Stimulated activated CD4-positive, alpha-beta T cell treated with anti-CD3 and anti-CD28 coated beads, Interleukin-15, amount 100 ng/mL, for 48 hours (primary cell): ENCODE data around the gene NCKAP5.
"Not testable (repeated sequence)": the region's sequence is repeated elsewhere in the genome, so short reads cannot be mapped to it uniquely, and the experiment has no call there.

ENCODE experiments used
- DNase-seq, 2 donors: peaks; one replicate each; pipeline ENCODE4 v3.0.0-alpha.2; 2020; ENCODE audit warnings: low read depth in 2 of 2

The NCKAP5 gene

GRCh38 chr2:132809962-132810361, 758.3 kb downstream of the NCKAP5 start:
- not testable (repeated sequence) for DNase-seq

GRCh38 chr2:132804051-132804450, 764.2 kb downstream of the NCKAP5 start:
- no peak for DNase-seq

DNA sequence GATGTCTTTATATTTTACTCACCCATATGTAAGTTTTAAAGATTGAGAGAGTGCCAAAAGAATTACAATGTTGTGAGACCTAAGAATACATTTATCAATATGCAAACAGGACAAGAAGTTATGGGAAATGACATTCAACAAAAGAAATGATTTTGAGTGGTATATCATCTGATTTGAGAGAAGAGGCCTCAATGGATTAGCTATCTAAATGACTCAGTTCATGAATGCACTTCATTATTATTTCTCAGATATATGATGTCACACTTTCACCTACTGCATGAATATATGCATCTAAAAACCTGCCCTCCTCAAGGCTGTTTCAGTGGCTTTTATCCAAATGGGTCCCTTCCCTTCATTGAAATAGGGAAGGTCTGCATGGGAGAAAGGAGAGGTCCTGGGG, 769.9 kb downstream of the NCKAP5 start:
- DNase-seq: no peak

DNA sequence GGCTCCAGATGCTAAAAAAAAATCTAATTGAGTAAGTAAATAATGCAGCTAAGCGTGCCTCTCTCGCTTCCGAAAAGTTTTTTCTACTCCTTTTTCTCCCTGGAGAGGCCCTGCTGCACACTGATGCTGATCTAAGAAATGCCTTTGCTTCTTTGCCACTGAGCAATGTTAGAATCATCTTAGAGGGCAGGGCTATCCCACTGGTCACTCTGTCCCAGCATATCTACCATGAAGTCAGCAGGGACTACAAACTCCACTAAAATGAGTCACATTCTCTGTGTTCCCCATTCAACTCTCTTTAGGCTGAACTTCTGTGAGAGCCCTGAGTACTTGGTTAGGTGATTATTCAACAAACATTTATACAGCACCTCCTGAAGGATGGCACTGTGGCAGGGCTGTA, 770.7 kb downstream of the NCKAP5 start:
- DNase-seq: no peak

- DNase-seq: no peak
Measured at GRCh38 chr2:132797071-132797470, 771.2 kb downstream of the NCKAP5 start.

DNA sequence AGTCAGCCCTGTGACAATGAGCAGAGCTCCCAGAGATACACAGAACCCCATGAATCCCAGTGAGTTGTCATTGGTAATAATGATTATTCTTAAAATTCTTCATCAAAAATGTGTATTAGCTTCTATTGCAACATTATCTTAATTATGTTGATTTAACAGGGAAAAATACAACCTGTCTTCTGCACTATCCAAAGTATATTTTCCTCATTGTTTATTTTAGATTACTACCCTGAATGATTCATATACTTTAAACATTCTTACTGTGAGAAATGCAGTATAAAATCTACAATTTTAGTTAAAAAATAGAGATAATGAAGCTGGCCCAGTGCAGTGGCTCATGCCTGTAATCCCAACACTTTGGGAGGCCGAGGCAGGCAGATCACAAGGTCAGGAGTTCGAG, 773.0 kb downstream of the NCKAP5 start:
- no peak for DNase-seq

GRCh38 chr2:132793532-132793931, 774.7 kb downstream of the NCKAP5 start:
- no peak for DNase-seq

DNA sequence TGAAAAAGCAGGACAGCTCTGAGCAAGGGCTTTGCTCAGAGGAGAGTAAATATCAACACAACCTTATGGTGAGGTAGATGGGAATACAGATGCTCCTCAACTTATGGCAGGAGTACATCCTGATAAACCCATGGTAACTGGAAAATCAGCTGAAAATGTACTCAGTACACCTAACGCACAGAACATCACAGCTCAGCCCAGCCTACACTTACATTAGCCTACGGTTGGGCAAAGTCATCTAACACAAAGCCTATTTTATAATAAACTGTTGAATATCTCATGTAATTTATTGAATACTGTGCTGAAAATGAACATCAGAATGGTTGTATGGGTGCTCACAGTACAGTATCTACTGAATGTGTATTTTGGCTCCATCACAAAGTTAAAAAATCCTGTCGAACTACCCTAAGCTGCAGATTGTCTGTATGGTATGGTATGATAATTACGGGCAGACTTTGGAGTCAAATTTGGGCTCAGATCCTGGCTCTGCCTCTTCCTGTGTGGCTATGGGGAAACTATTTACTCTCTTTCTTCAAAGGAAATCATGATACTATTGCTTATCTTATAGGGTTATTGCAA, 778.0 kb downstream of the NCKAP5 start:
- DNase-seq: no peak

DNA sequence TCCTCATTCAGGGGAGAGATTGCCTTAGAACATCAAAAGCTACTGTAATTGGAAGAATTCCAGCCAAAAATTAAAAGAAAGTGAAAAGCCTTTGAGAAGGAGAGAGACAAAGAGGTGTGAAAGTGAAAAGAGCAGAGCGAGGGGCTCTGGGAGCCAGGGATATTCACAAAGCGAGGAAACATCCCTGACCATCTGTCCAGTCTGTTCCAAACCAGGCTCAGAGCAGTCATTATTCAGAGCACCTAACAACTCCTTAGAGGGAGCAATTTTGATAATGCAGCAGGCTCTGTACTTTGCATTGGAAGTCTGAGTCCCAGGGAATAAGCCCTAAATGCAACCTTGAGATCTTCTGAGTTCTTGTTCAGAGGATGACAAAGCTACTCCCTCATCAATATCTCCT, 779.2 kb downstream of the NCKAP5 start:
- DNase-seq: no peak

DNA sequence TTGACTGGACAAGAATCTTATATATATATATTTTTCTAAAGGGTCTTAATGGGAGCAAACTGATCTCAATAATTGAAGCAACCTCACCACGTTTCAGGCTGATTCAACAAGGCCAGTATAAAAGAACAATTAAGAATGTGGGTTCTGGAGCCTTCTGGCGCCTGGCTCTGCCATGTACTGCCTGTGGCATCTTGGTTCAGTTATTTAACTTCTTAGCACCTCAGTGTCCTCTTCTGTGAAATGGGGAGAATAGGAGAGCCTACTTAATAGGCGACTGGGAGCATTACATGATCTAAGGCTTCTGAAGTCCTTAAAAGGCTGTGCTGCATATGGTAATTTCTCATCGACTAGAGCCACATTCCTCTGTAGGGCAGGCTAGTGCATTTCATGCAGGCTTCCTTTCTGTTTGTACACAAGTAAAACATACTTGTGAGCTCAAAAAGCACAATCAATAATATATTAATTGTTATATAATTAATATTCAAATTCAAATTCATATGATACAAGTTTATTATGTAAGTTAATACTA, 779.9 kb downstream of the NCKAP5 start:
- no peak for DNase-seq

GRCh38 chr2:132783883-132784282, 784.4 kb downstream of the NCKAP5 start:
- no peak for DNase-seq

DNA sequence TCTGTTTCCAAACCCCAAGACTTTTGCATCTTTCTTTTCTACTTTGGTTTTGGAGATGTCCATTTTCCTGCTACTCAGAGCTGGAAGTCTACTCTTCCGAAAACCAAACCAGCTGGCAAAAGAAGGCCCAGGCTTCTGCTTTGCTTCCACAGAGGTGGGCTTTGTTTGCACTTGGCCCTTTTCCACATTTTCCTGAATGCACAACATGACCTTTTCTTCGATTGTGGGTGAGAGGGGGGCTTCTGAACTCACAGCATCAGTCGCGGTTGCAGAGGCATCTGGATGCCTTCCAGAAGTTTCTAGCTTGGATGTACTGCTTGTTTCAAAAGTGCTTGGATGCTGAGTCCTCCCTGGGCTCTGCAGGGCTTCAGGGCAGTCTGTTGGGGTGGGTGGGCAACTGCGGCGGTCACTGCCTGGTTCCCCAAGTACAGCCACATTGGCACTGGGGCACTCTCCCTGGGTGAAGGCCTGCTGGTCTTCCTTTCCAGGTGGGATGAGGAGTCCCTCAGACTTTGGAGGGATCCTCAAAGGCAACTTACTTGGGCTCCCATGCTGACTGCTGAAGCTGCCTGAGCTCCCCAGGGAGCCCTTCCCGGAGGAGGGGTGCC, 786.0 kb downstream of the NCKAP5 start:
- no peak for DNase-seq

- no peak for DNase-seq
Measured at GRCh38 chr2:132780651-132781050, 787.6 kb downstream of the NCKAP5 start.

- no peak for DNase-seq
Measured at GRCh38 chr2:132779206-132779721, 789.0 kb downstream of the NCKAP5 start.

DNA sequence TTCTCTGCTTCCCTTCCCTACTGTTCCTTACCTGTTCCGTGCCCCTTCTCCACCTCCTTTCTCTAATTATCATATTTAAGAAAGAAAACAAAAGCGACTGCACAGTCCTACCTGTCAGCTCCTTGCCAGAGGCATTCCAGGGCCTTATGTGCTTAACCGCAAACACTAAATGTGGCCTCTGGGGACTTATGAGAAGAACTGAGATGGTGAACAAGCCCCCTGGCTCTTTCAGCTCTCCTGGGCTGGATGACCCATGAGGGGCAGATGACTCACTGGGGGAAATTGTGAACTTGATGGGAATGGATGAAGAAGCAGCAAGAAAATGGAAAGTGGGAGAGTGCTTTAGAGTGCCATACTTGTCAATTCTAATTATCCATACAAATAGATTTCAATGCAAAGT, 792.0 kb downstream of the NCKAP5 start:
- DNase-seq: no peak

- no peak for DNase-seq
Measured at GRCh38 chr2:132774189-132774588, 794.1 kb downstream of the NCKAP5 start.

GRCh38 chr2:132773331-132773730, 794.9 kb downstream of the NCKAP5 start:
- no peak for DNase-seq

- no peak for DNase-seq
Measured at GRCh38 chr2:132772340-132772739, 795.9 kb downstream of the NCKAP5 start.

- DNase-seq: no peak
Measured at GRCh38 chr2:132766573-132766972, 801.7 kb downstream of the NCKAP5 start.

GRCh38 chr2:132761437-132761836, 806.8 kb downstream of the NCKAP5 start:
- no peak for DNase-seq

DNA sequence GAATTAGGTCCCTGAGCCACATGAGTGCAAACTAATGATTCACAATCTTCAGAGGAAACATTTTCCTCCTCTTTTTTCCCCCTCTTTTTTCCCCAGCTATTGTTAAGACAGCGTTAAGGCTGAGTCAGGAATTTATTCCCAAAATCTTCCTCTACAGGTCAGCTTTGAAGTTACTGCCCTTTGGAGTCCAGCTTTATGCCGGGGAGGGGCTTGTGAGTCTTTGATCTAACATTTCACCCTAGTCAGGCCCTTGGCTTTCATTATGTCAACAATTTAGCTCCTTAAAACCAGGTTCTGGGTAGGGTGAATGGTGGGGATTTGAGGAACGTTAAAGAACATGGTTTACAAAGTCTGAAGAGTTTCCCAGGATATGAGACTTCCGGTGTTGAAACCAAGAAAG, 807.3 kb downstream of the NCKAP5 start:
- DNase-seq: no peak

GRCh38 chr2:132760405-132760804, 807.9 kb downstream of the NCKAP5 start:
- no peak for DNase-seq

GRCh38 chr2:132758995-132759394, 809.3 kb downstream of the NCKAP5 start:
- DNase-seq: no peak

- no peak for DNase-seq
Measured at GRCh38 chr2:132757676-132758075, 810.6 kb downstream of the NCKAP5 start.
